Kidney glomerular epithelial cell (primary cell): ENCODE data around the gene CASD1.

Source experiments
- DNase-seq: peaks from one replicate; lab custom pipeline; 2025; lab: John Stamatoyannopoulos, UW

The CASD1 gene

GRCh38 chr7:94509264-94509886, at the start of gene CASD1:
CASD1 (plus strand) TSS chr7:94509809; CDS start chr7:94510085, 276 bp downstream.
- DNase-seq: peak; percentile 35

GRCh38 chr7:94466516-94466915, 43.1 kb upstream of the CASD1 start:
- no peak for DNase-seq

GRCh38 chr7:94471604-94472003, 38.0 kb upstream of the CASD1 start:
- DNase-seq: no peak

GRCh38 chr7:94472608-94473007, 37.0 kb upstream of the CASD1 start:
- no peak for DNase-seq

- DNase-seq: no peak
These were observed 33.3 kb upstream of the CASD1 start for GRCh38 chr7:94476251-94476840.

GRCh38 chr7:94477878-94478277, 31.7 kb upstream of the CASD1 start:
- DNase-seq: no peak

- no peak for DNase-seq
These were observed 30.9 kb upstream of the CASD1 start for GRCh38 chr7:94478648-94479214.

GRCh38 chr7:94481279-94481678, 28.3 kb upstream of the CASD1 start:
- no peak for DNase-seq

- no peak for DNase-seq
These were observed 26.8 kb upstream of the CASD1 start for GRCh38 chr7:94482796-94483195.

- no peak for DNase-seq
These were observed 25.8 kb upstream of the CASD1 start for GRCh38 chr7:94483843-94484242.

- DNase-seq: no peak
These were observed 23.4 kb upstream of the CASD1 start for GRCh38 chr7:94486216-94486615.

GRCh38 chr7:94491410-94491809, 18.2 kb upstream of the CASD1 start:
- no peak for DNase-seq

GRCh38 chr7:94492601-94493000, 17.0 kb upstream of the CASD1 start:
- no peak for DNase-seq

GRCh38 chr7:94497874-94498670, 11.5 kb upstream of the CASD1 start:
- no peak for DNase-seq

- DNase-seq: no peak
These were observed 10.7 kb upstream of the CASD1 start for GRCh38 chr7:94498918-94499317.

- DNase-seq: no peak
These were observed 2.1 kb upstream of the CASD1 start for GRCh38 chr7:94507462-94507861.

GRCh38 chr7:94507962-94508361, 1.6 kb upstream of the CASD1 start:
- no peak for DNase-seq

GRCh38 chr7:94509887-94510581, 425 bp downstream of the CASD1 start:
- peak; percentile 29 for DNase-seq

GRCh38 chr7:94510582-94511496, 1.2 kb downstream of the CASD1 start:
- DNase-seq: peak; percentile 18

- DNase-seq: no peak
These were observed 2.1 kb downstream of the CASD1 start for GRCh38 chr7:94511718-94512117.
